HG02759 (cell line): ENCODE data around the gene C19orf85.
A peak's percentile ranks its signal among the peaks of the same experiment; 100 is the strongest.

ENCODE experiments used
- ATAC-seq: cut with Tn5 transposase; IDR thresholded peaks from one replicate; pipeline ENCODE4 v1.9.1; 2021; ENCODE audit warnings: mild to moderate bottlenecking, moderate library complexity; ENCODE audit not compliant: unreplicated experiment

C19orf85 gene

GRCh38 chr19:55478364-55478763 lies 13.8 kb upstream of the C19orf85 start:
- no peak for ATAC-seq

DNA sequence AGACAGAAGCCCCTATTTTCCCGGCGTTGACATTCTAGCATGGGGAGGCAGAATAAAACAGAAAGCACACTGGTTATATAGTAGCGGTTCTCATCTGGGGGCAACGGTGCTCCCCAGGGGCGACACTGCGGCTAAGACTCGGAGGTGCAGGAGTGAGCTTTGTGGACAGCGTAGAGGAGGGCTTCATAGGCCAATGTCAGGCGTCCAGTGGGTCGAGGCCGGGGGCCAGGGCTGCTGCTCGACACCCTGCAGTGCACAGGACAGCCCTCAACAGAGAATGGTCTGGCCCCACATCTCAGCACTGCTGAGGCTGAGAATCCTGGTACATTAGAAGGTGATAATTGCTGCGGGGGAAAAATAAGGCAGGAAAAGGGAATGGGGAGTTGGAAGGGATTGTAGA lies 13.4 kb upstream of the C19orf85 start:
- ATAC-seq: no peak

DNA sequence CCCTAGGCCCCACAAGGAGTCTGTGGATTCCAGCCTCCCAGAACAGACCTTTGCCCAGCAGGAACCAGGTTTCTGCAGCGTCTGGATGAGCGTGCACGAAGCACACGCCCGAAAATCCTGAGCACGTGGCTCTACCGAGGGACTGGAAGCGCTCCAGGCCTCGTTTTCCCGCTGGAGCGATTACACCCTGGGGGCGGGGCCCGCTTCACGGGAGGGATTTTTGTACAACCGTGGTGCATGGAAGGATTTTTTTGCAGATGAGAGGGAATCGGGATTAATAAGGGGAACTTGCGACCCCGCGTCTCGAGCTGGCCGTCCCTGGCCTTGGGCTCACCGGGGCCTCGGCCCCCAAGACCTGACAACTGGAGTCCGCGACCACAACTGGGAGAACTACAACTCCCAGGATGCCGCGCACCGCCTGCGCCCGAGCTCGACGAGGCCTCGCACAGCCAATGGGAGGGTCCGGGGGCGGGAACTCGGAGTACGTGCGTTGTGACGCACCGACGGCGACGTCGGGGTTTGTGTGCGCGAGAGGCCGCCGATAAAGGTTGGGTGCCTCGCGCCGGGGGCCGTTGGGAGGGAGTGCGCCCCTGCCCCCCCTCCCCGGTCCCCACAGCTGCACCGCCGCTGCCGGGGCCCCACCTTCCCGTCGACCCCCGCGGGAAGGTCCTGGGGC lies 11.7 kb upstream of the C19orf85 start, which contains the start of gene ZNF628:
TSS of gene ZNF628 (plus strand) at position 518 of the 676 bp plus-strand sequence. CDS start 3,294 bp downstream, outside the sequence.
- ATAC-seq: peak; percentile 91

DNA sequence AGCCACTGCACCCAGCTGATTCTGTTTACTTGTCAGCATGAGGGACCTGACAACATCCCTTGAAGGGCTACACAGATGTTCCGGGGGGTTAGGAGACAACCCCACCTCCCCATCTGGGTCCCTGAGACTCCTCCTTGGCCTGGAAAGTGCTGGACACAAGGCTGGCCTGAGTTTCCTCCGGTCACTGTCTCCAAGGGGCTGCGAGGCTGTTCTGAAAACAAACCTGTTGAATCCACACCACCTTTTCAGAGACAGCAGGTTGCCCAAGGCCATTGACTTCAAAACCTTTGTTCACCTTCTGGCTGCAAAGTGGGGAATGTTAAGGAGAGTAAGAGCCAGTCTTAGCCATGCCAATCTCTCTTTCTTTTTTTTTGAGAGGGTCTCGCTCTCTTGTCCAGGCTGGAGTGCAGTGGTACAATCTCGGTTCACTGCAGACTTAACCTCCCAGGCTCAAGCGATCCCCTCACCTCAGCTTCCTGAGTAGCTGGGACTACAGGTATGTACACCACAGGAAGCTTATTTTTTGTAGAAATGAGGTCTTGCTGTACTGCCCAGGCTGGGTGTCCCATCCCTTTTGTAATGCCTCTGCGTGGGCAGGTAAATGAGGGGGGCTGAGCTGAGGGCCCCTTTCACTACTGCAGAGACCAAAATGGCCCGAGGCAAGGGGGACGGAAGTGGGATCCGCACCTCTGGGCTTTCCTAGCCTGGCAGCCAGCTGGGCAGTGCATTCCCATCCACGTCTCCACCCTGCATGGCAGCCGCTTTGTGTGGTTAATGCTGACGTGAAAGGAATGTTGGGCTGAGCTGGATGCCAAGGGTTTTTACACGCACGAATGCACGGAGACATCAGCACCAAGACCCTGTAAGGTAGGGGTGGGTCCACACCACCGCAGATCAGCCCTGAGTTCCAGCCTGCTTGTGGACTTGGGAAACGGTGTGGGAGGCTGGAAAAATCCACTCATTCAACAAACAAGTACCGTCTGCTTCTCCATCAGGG lies 10.0 kb upstream of the C19orf85 start:
- no peak for ATAC-seq

DNA sequence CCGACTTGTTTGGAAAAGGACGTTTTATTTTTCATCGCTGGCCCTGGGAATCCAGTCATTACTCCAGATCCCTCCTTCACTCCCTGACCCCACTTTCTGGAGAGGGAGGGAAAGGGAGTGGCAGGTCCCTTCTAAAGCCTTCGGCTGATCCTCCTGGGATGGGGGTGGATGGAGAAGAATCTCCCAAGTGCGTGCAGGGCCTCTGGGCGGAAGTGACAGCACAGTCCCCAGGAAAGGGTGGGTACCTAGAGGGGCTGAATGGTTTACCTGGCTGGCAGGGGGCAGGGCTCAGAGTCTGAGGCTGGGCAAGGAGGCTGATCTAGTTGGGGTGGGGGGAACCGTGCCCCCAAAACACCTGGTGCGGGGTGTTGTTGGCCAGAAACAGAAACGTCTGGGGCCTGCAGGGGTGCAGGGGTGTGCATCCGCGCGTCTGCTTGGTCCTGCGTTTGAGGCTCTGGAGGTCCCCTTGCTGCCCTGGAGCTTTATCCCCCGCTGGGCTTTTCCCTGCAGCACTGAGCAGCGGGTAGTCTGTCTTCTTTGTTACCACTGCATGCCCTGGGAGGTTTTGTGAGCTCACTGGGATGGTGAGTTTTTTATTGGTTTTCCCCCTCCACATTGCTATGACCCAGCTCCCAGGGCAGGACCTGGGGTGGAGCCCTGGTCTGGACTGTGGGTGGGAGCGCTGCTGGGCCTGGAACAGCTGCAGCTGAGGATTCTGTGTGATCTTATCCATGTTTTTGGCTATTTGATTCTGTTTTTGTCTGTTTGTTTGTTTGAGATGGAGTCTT lies 8.9 kb upstream of the C19orf85 start:
- no peak for ATAC-seq

DNA sequence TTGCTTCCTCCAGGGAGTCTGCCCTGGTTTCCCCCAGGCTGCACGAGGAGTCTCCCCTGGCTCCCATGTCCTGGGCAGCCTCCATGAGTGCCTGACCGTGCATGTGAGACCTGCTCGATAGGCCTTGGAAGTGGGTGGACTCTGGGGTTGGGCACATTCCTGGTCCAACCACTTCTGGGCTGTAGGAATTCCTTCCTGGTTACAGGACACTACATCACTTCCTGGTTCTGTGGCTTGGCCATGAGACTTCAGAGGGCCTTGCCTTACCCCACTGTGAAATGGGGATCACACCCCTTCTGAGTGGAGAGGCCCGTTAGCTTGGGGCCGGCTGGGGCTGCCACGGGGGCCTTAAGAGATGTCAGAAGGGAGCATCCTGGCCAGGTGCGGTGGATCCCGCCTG lies 7.9 kb upstream of the C19orf85 start:
- no peak for ATAC-seq

DNA sequence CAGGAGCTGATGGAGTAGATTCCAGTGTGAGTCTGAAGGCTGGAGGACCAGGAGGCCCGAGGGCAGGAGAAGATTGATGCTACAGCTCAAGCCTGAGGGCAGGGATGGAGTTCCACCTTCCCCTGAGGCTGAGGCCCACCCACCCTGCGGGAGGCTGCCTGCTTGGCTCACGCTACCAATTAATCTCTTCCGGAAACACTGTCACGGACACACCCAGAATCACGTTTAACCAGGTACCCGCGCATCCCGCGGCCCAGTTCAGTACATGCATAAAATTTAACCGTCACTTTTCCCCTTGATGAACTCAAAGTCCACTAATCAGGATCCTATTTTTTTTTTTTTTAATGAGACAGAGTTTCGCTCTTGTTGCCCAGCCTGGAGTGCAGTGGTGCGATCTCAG lies 6.7 kb upstream of the C19orf85 start:
- ATAC-seq: no peak

- ATAC-seq: no peak
Measured at GRCh38 chr19:55468054-55468393, 3.5 kb upstream of the C19orf85 start.

DNA sequence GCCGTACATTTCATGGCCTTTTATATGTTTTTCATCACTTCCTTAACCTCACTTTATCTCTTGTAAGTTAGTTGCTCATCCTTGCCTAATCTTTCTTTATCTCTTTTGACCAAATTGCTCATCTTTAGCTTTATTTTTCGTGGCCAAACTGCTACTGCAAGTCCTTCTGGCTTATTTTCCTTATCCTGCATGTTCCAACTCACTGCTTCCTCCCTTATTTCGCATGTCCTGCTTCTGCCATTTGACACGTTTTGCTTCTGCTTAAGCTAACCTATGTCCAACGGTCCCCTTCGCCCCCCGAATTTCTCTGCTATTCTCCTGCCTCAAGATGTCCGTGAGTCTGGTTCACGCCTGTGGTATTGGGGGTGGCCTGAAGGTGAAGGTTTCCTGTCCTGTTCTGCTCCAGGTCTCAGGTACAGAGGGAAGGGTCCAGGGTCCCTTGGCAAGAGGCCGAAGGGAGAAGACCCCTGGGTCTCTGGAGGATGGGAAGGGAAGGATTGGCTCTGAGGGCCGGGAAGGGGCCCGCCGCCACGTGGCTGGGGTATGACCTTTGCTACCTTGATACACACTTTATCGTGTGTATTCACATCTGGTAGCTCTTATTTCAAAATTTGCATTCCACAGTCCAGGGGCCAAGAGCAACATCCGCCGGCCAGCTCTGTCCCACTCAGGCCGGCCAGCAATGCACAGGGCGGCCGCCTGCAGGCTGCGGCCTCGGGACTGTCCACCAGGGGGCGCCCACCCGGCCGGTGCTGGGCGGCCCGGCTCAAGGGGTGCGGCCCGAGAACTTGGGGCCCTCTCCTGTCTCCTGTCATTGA lies 2.9 kb upstream of the C19orf85 start:
- peak; percentile 74 for ATAC-seq

DNA sequence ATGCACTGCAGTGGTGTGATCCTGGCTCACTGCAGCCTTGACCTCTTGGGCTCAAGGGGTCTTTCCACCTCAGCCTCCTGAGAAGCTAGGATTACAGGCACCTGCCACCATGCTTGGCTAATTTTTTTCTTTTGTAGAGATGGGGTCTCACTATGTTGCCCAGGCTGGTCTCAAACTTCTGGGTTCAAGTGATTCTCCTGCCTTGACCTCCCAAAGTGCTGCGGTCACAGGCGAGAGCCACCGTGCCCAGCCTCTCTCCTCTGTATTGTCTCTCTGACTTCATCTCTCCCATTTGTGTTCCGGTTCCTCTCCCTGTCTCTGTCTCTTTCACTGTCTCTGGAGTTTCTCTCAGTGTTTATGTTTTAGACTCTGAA lies 1.7 kb upstream of the C19orf85 start:
- ATAC-seq: no peak

- no peak for ATAC-seq
Measured at GRCh38 chr19:55465460-55466240, 1.1 kb upstream of the C19orf85 start.

- no peak for ATAC-seq
Measured at GRCh38 chr19:55464039-55464661, 401 bp downstream of the C19orf85 start.

- no peak for ATAC-seq
Measured at GRCh38 chr19:55463583-55464031, 944 bp downstream of the C19orf85 start.

DNA sequence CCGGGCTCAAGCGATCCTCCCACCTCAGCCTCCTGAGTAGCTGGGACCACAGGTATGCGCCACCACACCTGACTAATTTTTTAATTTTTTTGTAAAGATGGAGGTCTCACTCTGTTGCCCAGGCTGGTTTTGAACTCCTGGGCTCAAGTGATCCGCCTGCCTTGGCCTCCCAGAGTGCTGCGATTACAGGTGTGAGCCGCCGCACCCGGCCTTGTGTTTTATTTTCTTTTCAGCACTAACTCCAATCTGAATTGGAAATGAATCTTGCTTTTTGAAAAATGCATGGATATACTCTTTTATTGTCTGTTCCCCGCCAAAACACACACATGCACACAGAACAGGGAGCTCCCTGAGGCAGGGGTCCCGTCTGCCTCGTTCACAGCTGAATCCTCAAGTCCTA lies 1.8 kb downstream of the C19orf85 start:
- no peak for ATAC-seq

- ATAC-seq: no peak
Measured at GRCh38 chr19:55461974-55462626, 2.5 kb downstream of the C19orf85 start.

DNA sequence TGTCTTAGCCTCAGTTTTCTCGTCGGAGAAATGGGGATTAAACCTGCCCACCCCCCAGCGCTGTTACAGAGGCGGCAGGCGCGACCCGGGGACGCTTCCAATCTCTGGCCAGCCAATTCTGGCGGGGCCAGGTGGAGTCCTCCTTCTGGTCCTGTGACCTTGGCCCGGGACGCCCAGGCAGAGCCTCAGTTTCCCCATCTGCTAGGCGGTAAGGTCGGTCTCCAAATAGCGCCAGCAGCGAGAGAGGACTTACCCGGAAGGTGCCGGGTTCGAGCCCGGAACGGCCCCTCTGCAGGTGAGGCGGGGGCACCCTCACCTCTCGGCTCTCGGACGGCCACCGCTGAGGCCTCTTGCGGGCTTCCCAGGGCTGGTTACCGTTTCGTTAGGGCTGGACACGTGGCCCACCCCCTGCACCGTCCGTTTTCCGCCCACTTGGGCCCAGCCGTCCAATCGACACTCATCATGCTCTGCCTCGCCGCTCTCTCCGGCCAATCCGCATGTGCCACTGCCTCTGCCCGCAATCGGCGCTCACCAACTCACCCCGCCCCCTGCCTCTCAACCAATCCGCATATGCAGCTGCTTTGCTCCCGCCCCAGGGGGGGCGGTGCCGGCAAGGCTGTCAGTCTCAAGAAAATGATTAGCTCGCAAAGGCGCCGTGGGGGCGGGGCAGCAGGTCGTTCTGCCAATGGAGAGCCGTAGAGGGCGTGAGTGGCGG lies 3.1 kb downstream of the C19orf85 start, which contains the start of gene ISOC2:
TSS of gene ISOC2 (minus strand) at position 384 of the 715 bp plus-strand sequence. CDS start 5,156 bp downstream, outside the sequence.
- ATAC-seq: peak; percentile 92

- no peak for ATAC-seq
Measured at GRCh38 chr19:55460670-55461258, 3.8 kb downstream of the C19orf85 start.
